NCI-H510A treated with DMSO at 0.1 percent for 48 hours (cell line): ENCODE measurements around the gene CNIH3.

ENCODE experiments used
- DNase-seq: peaks from one replicate; lab custom pipeline; 2025; lab: John Stamatoyannopoulos, UW

Gene CNIH3

GRCh38 chr1:224745394-224745793 is 129.3 kb downstream of the CNIH3 start:
- DNase-seq, result no peak

DNA sequence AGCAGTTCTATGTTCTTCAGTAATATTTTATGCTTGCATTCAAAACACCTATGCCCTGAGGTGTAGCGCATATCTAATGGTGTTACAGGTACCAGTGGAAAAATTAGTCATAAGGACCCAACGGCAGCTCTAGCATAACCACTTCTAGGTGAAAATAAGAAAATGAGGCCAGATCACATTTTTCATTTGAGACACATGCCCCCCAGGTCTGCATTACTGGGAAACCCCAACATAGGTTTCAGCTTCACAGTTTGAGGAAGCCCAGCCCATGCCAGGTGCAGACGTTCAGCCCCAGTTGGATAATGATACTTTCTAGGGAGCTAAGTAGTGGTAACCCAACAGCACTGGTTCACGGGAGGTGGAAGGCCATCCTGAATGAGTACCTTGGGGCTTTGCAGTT is 129.8 kb downstream of the CNIH3 start:
- DNase-seq, result no peak

DNA sequence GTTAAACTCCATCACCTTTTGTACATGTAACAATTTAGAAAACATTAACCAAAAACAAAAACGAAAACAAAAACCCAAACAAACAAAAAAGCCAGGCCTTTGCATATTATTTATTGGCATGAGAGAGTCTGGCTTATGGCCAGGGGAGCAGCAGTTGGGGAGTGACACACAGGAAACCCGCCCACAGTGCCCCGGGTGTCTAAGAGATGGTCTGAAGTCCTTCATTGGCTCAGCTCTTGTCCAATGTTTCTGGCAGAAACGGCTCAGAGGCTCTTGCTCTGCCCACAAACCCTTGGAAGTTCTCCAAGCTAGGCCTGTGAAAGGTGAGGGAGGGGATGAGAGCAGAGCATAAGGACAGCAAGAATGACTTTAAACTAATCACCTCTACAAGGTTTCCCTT is 131.5 kb downstream of the CNIH3 start:
- no peak for DNase-seq

GRCh38 chr1:224749916-224750315 is 133.8 kb downstream of the CNIH3 start:
- DNase-seq, result no peak

DNA sequence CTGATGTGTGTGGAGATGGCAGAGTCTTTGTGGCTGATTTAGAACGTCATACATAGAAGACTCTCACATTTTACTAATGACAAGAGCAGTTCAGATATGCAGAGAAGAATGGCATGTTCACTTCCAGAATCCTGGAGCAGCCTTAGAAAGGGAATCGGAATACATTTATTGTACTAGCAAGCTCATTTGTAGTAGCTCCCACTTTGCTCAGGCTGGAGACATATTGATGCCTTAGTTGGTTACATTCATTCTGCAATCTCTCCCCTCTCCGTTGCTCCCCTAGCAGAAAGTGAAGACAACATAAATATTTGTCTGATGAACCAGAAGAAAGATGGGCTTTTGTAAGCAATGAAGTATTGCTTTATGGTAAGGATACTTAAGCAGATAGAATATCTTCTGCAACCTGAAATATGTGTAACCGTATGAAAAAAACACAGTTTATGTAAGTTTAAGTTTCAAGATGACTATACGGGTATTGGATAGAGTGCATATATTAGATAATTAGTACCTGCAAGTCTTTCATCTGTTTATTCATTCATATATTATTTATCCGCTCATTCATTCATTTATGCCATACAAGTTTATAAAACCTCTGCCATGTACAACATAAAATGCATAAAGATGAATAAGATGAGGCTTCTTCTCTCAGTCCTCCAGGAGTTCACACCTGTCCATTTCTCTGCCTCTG is 135.7 kb downstream of the CNIH3 start:
- no peak for DNase-seq

- no peak for DNase-seq
Observed at GRCh38 chr1:224753491-224753890, 137.4 kb downstream of the CNIH3 start.

DNA sequence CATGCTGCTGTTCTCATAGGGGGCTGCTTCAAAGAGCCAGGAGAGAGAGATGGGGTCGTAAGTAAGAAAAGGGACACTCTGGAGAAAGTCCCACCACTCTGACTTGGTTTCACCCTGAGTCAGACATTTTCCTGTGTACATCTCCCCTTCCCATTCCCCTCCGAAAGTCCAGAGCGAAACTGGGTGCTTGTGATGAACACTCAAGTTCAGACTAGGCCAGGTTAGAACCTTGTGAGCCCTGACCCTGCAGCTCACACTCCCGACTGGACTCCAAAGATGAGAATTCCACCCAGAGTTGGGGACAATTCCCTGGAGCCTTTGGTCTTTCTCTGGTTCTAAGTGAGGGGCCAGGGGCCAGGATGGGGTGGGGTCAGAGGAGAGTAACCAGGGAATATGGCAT is 139.5 kb downstream of the CNIH3 start:
- no peak for DNase-seq

DNA sequence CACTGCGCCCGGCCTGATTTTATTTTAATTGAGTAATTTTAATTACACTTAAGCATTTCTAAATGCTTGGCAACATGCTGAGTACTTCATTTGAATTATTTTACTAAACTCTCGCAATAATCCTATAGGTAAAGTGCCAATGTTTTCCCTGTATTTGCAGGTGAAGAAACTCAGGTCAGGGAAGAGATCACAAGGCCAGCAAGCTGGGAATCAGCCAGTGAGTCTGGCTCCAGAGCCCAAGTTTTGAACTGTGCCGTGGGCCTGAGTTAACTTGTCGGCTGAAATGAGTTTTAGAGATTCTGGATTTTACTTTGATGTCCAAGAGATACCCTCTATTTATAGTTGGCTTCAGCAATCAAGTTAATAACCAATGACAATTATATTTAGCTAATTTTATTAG is 141.4 kb downstream of the CNIH3 start:
- DNase-seq, result no peak

DNA sequence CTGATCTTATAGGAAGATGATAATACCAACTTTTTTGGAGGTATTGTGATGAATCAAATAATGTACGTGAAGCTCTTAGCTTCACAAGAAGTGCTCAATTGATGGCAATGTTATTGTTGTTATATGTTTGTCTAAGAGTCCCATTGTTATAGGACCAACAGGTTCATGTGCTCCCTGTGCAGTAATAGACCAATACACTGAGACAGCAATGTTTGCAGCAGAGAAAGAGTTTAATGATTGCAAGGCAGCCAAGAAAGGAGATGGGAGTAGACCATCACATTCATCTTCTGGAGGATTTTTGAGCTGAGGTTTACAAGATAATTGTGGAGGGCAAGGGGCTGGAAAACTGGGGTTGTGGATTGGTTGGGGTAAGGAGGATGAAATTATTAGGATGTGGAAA is 143.0 kb downstream of the CNIH3 start:
- DNase-seq, result no peak

DNA sequence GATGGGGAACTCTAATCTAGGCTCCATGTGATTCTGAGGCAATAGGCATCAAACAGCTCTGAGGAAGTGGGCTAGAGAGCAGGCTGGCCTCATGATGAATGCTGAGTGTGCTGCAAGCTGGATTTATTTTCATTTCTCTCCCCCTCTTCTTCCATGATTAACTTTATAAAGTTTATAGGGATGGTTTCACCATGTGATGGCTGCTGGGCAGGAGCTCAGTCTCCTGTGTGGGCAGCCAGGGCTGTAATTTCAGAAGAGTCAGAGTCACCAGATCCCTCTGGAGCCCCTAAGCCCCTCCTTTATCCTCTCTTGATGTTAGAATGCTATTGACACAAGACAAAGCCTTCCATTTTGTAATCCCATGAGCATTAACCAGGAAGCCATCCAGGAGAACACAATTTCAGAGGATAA is 143.6 kb downstream of the CNIH3 start:
- no peak for DNase-seq

GRCh38 chr1:224760163-224760562 is 144.0 kb downstream of the CNIH3 start:
- no peak for DNase-seq

GRCh38 chr1:224761245-224761644 is 145.1 kb downstream of the CNIH3 start:
- no peak for DNase-seq

GRCh38 chr1:224762046-224762445 is 145.9 kb downstream of the CNIH3 start:
- no peak for DNase-seq

DNA sequence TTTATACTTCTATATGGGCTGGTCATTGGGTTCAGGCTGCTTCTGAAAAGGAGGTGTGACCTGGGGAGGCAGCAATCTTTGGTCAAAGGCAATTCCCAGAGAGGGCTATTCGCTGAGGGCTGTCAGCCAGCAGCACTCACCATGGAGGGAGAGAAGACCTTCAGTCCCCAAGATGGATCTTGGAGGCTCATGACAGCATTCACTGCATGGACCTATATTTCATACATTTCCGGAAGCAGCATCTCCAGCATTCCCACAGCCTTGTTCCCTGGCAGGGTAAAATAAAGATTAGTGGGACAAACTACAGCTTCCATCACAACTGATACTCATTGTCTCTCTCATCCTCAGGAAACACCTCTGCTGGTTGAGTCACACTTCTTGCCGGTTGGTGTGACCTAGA is 146.6 kb downstream of the CNIH3 start:
- DNase-seq, result no peak

GRCh38 chr1:224763126-224763775 is 147.1 kb downstream of the CNIH3 start:
- DNase-seq, result no peak

DNA sequence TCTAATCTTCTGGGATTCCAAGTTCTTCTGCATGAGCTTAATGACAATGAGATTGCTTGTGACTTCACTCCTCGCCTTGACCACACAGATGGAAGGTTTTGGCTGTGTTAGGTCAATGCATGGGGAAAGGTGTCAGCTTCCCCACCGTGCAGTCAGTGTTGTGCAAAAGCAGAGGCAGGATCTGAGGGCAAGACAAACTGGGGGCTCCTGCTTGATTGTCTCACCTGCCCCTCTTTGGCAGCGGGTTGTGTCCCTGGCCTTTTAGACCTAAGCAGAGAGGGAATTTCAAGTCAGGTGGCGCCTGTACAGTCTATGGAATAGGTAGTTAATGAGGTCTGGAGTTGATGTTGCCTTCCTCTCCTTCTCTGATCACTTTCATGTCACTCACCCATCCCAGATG is 150.1 kb downstream of the CNIH3 start:
- no peak for DNase-seq

DNA sequence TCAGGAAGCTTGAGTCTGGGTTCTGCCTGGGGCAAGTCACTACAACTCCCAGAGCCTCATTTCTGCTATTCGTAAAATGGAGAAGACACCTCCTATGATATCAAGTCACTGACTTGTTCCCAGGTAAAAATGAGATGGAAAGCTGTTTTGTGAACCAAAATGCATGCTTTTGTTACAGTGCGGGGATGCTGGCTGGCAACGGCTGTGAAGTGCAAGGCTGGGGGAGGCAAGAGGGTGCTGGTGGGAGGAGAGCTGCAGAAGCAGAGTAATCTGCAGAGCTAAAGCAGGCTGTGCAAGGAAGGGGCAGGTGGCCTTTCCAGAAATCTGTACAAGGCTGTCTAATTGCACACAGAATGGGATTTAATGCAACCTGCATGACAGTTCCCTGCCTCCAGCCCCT is 150.9 kb downstream of the CNIH3 start:
- no peak for DNase-seq

DNA sequence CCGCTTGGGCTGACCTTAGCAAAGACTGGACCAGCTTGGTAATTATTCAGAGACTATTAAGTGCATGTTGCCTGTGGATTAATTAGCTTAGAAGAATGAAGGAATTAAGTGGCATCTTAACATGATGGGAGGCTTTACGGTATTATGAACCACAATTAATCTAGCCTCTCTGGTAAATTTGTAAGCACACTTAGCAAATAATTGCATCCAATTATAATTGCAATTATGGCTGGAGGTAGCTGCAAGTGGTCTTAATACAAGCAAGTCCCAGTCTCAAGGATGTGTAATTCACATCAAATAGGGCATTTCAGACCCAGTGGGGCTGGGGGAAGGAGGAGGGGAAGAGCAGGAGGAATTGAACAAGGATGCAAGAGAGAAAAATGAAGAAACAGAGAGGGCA is 151.6 kb downstream of the CNIH3 start:
- DNase-seq, result no peak

- DNase-seq, result no peak
Observed at GRCh38 chr1:224768971-224769370, 152.9 kb downstream of the CNIH3 start.

- peak; percentile 14 for DNase-seq
Observed at GRCh38 chr1:224769452-224770335, 153.6 kb downstream of the CNIH3 start.

DNA sequence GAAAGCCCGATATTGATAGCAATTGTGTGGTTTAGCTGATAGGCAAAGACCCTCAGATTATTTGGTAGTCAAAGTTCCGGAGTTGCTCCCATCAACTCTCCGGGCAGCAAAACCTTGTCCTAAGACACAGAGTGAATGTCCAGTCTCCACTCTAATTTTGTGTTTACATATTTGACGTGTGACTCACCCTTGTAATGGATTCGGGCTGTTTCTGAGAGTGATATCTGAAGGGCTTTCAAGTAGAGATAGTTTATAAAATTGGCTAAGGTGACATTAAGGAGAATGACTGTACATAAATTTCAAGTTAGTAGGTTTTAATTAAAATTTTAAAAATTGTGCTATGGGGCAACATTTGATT is 154.2 kb downstream of the CNIH3 start:
- no peak for DNase-seq

DNA sequence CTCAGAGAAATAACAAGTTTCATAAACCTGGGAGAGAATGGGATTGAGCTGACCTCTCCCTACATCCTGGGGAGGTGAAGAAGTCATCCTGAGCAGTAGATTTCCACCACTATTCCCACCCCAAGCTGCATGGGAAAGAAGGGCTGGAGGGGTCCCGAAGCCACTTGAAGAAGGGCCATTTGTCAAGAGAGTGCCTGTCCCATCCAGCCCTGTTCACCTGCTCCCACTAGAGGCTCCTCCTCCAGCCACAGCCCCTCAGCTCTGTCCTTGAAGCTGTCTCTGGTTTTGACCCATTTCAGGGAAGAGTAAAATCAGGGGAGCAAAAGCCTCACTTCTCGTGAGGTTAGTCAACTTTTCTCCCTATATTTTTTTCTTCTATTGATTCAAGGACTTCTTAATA is 157.5 kb downstream of the CNIH3 start:
- no peak for DNase-seq

- DNase-seq, result no peak
Observed at GRCh38 chr1:224774378-224774777, 158.3 kb downstream of the CNIH3 start.
